HG03097 (cell line): ENCODE measurements around the gene UNKL.

Source experiments
- ATAC-seq: cut with Tn5 transposase; IDR thresholded peaks from one replicate; pipeline ENCODE4 v1.9.1; 2021; ENCODE audit not compliant: unreplicated experiment, low FRiP score

UNKL gene

GRCh38 chr16:1314399-1315068, 100.0 kb downstream of the UNKL start:
- no peak for ATAC-seq

- ATAC-seq, result no peak
Observed at GRCh38 chr16:1313721-1314369, 100.7 kb downstream of the UNKL start.
